Panc1 (cell line): ENCODE measurements around the gene CDK18.

Experiments used
- CTCF ChIP-seq: fragments of 450-650 bp; IDR thresholded peaks from 2 replicates; pipeline ENCODE4 v1.5.1; 2017; ENCODE audit warnings: mild to moderate bottlenecking
- POLR2AphosphoS5 ChIP-seq: IDR thresholded peaks from 2 replicates; pipeline ENCODE4 v1.6.1; 2012; ENCODE audit warnings: mild to moderate bottlenecking, low read depth, low read length, moderate library complexity
- SIN3A ChIP-seq: IDR thresholded peaks from 2 replicates; pipeline ENCODE4 v1.6.1; 2012; ENCODE audit warnings: low read depth, mild to moderate bottlenecking, low read length, moderate library complexity, borderline replicate concordance; ENCODE audit not compliant: insufficient read depth
- TCF7L2 ChIP-seq: IDR thresholded peaks from 2 replicates; pipeline ENCODE4 v1.6.1; 2011; ENCODE audit warnings: mild to moderate bottlenecking, low read depth, low read length, inconsistent platforms
- TF ChIP-seq, protein P1 (sequence below), 2 experiments: IDR thresholded peaks; 2 replicates each; pipeline ENCODE4 v1.6.1; 2011 to 2012; ENCODE audit warnings: low read depth in 2 of 2, control low read depth in 1 of 2, low read length in 1 of 2, mild to moderate bottlenecking in 1 of 2, moderate library complexity in 1 of 2; ENCODE audit not compliant: insufficient read depth in 1 of 2

GRCh38 chr1:205505076-205505729, 734 bp downstream of the CDK18 start:
- TF ChIP-seq CTCF (no peak), POLR2AphosphoS5 (no peak), SIN3A (no peak), TCF7L2 (no peak)
- TF ChIP-seq, protein P1, sequence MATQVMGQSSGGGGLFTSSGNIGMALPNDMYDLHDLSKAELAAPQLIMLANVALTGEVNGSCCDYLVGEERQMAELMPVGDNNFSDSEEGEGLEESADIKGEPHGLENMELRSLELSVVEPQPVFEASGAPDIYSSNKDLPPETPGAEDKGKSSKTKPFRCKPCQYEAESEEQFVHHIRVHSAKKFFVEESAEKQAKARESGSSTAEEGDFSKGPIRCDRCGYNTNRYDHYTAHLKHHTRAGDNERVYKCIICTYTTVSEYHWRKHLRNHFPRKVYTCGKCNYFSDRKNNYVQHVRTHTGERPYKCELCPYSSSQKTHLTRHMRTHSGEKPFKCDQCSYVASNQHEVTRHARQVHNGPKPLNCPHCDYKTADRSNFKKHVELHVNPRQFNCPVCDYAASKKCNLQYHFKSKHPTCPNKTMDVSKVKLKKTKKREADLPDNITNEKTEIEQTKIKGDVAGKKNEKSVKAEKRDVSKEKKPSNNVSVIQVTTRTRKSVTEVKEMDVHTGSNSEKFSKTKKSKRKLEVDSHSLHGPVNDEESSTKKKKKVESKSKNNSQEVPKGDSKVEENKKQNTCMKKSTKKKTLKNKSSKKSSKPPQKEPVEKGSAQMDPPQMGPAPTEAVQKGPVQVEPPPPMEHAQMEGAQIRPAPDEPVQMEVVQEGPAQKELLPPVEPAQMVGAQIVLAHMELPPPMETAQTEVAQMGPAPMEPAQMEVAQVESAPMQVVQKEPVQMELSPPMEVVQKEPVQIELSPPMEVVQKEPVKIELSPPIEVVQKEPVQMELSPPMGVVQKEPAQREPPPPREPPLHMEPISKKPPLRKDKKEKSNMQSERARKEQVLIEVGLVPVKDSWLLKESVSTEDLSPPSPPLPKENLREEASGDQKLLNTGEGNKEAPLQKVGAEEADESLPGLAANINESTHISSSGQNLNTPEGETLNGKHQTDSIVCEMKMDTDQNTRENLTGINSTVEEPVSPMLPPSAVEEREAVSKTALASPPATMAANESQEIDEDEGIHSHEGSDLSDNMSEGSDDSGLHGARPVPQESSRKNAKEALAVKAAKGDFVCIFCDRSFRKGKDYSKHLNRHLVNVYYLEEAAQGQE (IDR thresholded peaks at IDR 0.05; ENCODE audit: insufficient read depth in 1 of 2, low read depth in 2 of 2, low read length in 1 of 2), result no peak
